Measurements from ENCODE around the gene ARHGEF26.

GRCh38 chr3:154086286-154086685 lies 34.9 kb upstream of the ARHGEF26 start:
- TF ChIP-seq IRF2 (CRISPR knock-in tag; IDR thresholded peaks at IDR 0.05; ENCODE audit: borderline replicate concordance, low read depth) (no peak), CTCF (IDR thresholded peaks at IDR 0.05) (no peak), CBFB (CRISPR knock-in tag; IDR thresholded peaks at IDR 0.05; ENCODE audit: low read depth) (no peak), SP1 (CRISPR knock-in tag; conservative IDR thresholded peaks at IDR 0.05) (no peak), FOXP4 (CRISPR knock-in tag; IDR thresholded peaks at IDR 0.05) (no peak), ZNF121 (CRISPR knock-in tag; IDR thresholded peaks at IDR 0.05) (no peak), E2F4 (CRISPR knock-in tag; IDR thresholded peaks at IDR 0.05; ENCODE audit: borderline replicate concordance, low read depth) (no peak)

Measured in WTC11 (cell line).